H1 (cell line): ENCODE data around the gene TOMM40. TPM values are rescaled to one million over a fixed set of nuclear protein-coding genes. Genes with fewer than 3 reads are reported as not detected.

Source experiments
- CTCF ChIA-PET: fragments of 300-600 bp; sonication (Branson Sonifier 250); formaldehyde crosslinking; loops from one replicate; lab custom pipeline; 2021; ENCODE audit not compliant: partially characterized antibody; lab: Charles Lee
- POLR2A ChIA-PET: fragments of 300-600 bp; sonication (Branson Sonifier 250); formaldehyde crosslinking; loops from one replicate; lab custom pipeline; 2021; ENCODE audit warnings: inconsistent platforms; ENCODE audit not compliant: partially characterized antibody; lab: Charles Lee
- DNase-seq, 2 experiments: peaks; one replicate each; pipeline versions ENCODE4 v3.0.0 to v3.0.0-alpha.2; 2010 to 2022; ENCODE audit warnings: low spot score in 2 of 2, low read depth in 1 of 2, mixed read lengths in 1 of 2
- FAIRE-seq: peaks from 2 replicates; lab custom pipeline; 2011; peaks lifted over from hg19 to GRCh38; lab: Jason Lieb, UNC
- H2AFZ ChIP-seq: 2 replicates; pipeline ENCODE4 v1.8.1; 2012; ENCODE audit warnings: low read length, inconsistent platforms
- H2AK5ac ChIP-seq: 2 replicates; pipeline ENCODE4 v1.6.1; 2013; ENCODE audit warnings: low read depth, low read length
- H2BK120ac ChIP-seq: replicated peaks from 2 replicates; pipeline ENCODE3; 2013; ENCODE audit warnings: low read depth, low read length, inconsistent platforms
- H2BK12ac ChIP-seq: 2 replicates; pipeline ENCODE4 v1.6.1; 2013; ENCODE audit warnings: low read depth, low read length
- H2BK15ac ChIP-seq: 2 replicates; pipeline ENCODE4 v1.6.1; 2013; ENCODE audit warnings: low read length
- H2BK20ac ChIP-seq: 2 replicates; pipeline ENCODE4 v1.6.1; 2013; ENCODE audit warnings: low read length
- H2BK5ac ChIP-seq: 2 replicates; pipeline ENCODE4 v1.6.1; 2013; ENCODE audit warnings: low read depth, low read length
- H3K14ac ChIP-seq: 2 replicates; pipeline ENCODE4 v1.6.1; 2013; ENCODE audit warnings: inconsistent platforms; ENCODE audit not compliant: insufficient read length
- H3K18ac ChIP-seq: 2 replicates; pipeline ENCODE4 v1.6.1; 2013; ENCODE audit warnings: low read length; ENCODE audit errors: extremely low read depth
- H3K23ac ChIP-seq: 2 replicates; pipeline ENCODE4 v1.6.1; 2013; ENCODE audit warnings: inconsistent platforms; ENCODE audit not compliant: insufficient read length
- H3K23me2 ChIP-seq: 2 replicates; pipeline ENCODE4 v1.6.1; 2013; ENCODE audit warnings: low read depth, low read length
- H3K27ac ChIP-seq: 2 replicates; pipeline ENCODE4 v1.6.1; 2011; ENCODE audit warnings: low read depth, low read length, inconsistent platforms
- H3K27me3 ChIP-seq, 4 experiments: replicated peaks in 1 of 4; 1 replicate in 1 of 4; 2 replicates in 3 of 4; pipeline versions ENCODE4 v1.6.1 to v1.8.1; 2011 to 2013; ENCODE audit warnings: low read length in 3 of 4, mild to moderate bottlenecking in 3 of 4, inconsistent platforms in 2 of 4, mixed read lengths in 2 of 4, moderate library complexity in 1 of 4; ENCODE audit not compliant: control insufficient read depth in 3 of 4, insufficient read depth in 3 of 4; ENCODE audit errors: extremely low read depth in 1 of 4
- H3K36me3 ChIP-seq, 4 experiments: 2 replicates each; pipeline versions ENCODE4 v1.6.1 to v1.8.1; 2011 to 2013; ENCODE audit warnings: mild to moderate bottlenecking in 4 of 4, low read length in 3 of 4, moderate library complexity in 2 of 4, control low read depth in 1 of 4, inconsistent platforms in 1 of 4; ENCODE audit not compliant: insufficient read depth in 4 of 4, control insufficient read depth in 2 of 4
- H3K4ac ChIP-seq: replicated peaks from 2 replicates; pipeline ENCODE3; 2013; ENCODE audit warnings: low read length, low read depth, mixed read lengths, inconsistent platforms; ENCODE audit not compliant: insufficient read length
- H3K4me1 ChIP-seq, 4 experiments: replicated peaks in 1 of 4; 1 replicate in 1 of 4; 2 replicates in 3 of 4; pipeline versions ENCODE4 v1.6.1 to v1.8.1; 2011 to 2013; ENCODE audit warnings: low read length in 3 of 4, inconsistent platforms in 2 of 4, mixed read lengths in 1 of 4; ENCODE audit not compliant: insufficient read depth in 4 of 4, control insufficient read depth in 3 of 4
- H3K4me2 ChIP-seq, 2 experiments: 2 replicates each; pipeline versions ENCODE4 v1.6.1 to v1.8.1; 2011 to 2013; ENCODE audit warnings: low read depth in 2 of 2, low read length in 2 of 2, control low read depth in 1 of 2, inconsistent platforms in 1 of 2, mild to moderate bottlenecking in 1 of 2; ENCODE audit not compliant: insufficient read depth in 1 of 2
- H3K4me3 ChIP-seq, 4 experiments: fragments of 200-600, 300-600 bp in 1 of 4; sonication (generic), shearing (Covaris generic), sonication (Bioruptor Twin) in 1 of 4; 2 replicates each; pipeline versions ENCODE4 v1.5.1 to v1.8.1; 2011 to 2016; ENCODE audit warnings: low read length in 4 of 4, low read depth in 3 of 4, control low read depth in 2 of 4, inconsistent platforms in 2 of 4, mild to moderate bottlenecking in 2 of 4, mixed read lengths in 1 of 4, moderate library complexity in 1 of 4; ENCODE audit not compliant: insufficient read depth in 2 of 4; ENCODE audit errors: extremely low read depth in 1 of 4
- H3K56ac ChIP-seq: replicated peaks from 2 replicates; pipeline ENCODE3; 2013; ENCODE audit warnings: low read depth, mild to moderate bottlenecking, mixed read lengths, low read length, inconsistent platforms; ENCODE audit not compliant: insufficient read length
- H3K79me1 ChIP-seq: 2 replicates; pipeline ENCODE4 v1.6.1; 2013; ENCODE audit warnings: low read depth, low read length, control low read depth
- H3K79me2 ChIP-seq, 2 experiments: 2 replicates each; pipeline versions ENCODE4 v1.6.1 to v1.8.1; 2012 to 2013; ENCODE audit warnings: low read length in 2 of 2, mild to moderate bottlenecking in 2 of 2, inconsistent platforms in 1 of 2; ENCODE audit not compliant: insufficient read depth in 2 of 2, control insufficient read depth in 1 of 2
- H3K9ac ChIP-seq, 4 experiments: replicated peaks in 1 of 4; 1 replicate in 1 of 4; 2 replicates in 3 of 4; pipeline versions ENCODE4 v1.6.1 to v1.8.1; 2011 to 2013; ENCODE audit warnings: low read depth in 3 of 4, low read length in 3 of 4, control low read depth in 2 of 4, mild to moderate bottlenecking in 2 of 4, moderate library complexity in 2 of 4, inconsistent platforms in 1 of 4; ENCODE audit errors: extremely low read depth in 1 of 4
- H3K9me3 ChIP-seq, 2 experiments: 2 replicates each; pipeline versions ENCODE4 v1.6.1 to v1.8.1; 2012 to 2013; ENCODE audit warnings: mild to moderate bottlenecking in 2 of 2, moderate library complexity in 2 of 2, control low read depth in 1 of 2, inconsistent platforms in 1 of 2, low read depth in 1 of 2, low read length in 1 of 2, mixed read lengths in 1 of 2; ENCODE audit not compliant: insufficient read depth in 2 of 2
- H4K20me1 ChIP-seq, 2 experiments: replicated peaks in 1 of 2; 2 replicates each; pipeline versions ENCODE3 to v1.8.1; 2011 to 2013; ENCODE audit warnings: inconsistent platforms in 2 of 2, low read length in 2 of 2, mild to moderate bottlenecking in 1 of 2; ENCODE audit not compliant: insufficient read depth in 2 of 2, control insufficient read depth in 1 of 2
- H4K5ac ChIP-seq: 2 replicates; pipeline ENCODE4 v1.6.1; 2013; ENCODE audit warnings: low read length, low read depth, mixed read lengths, inconsistent platforms; ENCODE audit not compliant: insufficient read length
- H4K8ac ChIP-seq: 2 replicates; pipeline ENCODE4 v1.8.0; 2013; ENCODE audit warnings: mild to moderate bottlenecking, moderate library complexity, low read length, inconsistent platforms; ENCODE audit not compliant: insufficient read depth; ENCODE audit errors: extremely low read depth
- H4K91ac ChIP-seq: replicated peaks from 2 replicates; pipeline ENCODE3; 2013; ENCODE audit warnings: low read length, mixed read lengths, inconsistent platforms; ENCODE audit not compliant: insufficient read length
- BCL11A ChIP-seq, 2 experiments: IDR thresholded peaks; one replicate each; pipeline ENCODE4 v1.6.1; 2011; ENCODE audit warnings: low read depth in 2 of 2, low read length in 2 of 2, mild to moderate bottlenecking in 2 of 2
- CREB1 ChIP-seq: IDR thresholded peaks from 2 replicates; pipeline ENCODE4 v1.6.1; 2012; ENCODE audit warnings: inconsistent platforms
- GTF2F1 ChIP-seq: IDR thresholded peaks from 2 replicates; pipeline ENCODE4 v1.6.1; 2012; ENCODE audit warnings: low read depth, low read length, improper control_type of control experiment, borderline replicate concordance
- KDM5A ChIP-seq: fragments of 200-600 bp; IDR thresholded peaks from 2 replicates; pipeline ENCODE4 v1.7.1; 2012; ENCODE audit warnings: mild to moderate bottlenecking, low read length, inconsistent platforms, mixed read lengths
- MAFK ChIP-seq: IDR thresholded peaks from 2 replicates; pipeline ENCODE4 v1.6.1; 2012; ENCODE audit warnings: low read depth, mild to moderate bottlenecking, improper control_type of control experiment, low read length
- NRF1 ChIP-seq: IDR thresholded peaks from 2 replicates; pipeline ENCODE4 v1.6.1; 2011; ENCODE audit warnings: mild to moderate bottlenecking, low read depth, low read length, improper control_type of control experiment
- RNF2 ChIP-seq: fragments of 200-900, 300-1000 bp; sonication (generic); IDR thresholded peaks from 2 replicates; pipeline ENCODE4 v1.7.1; 2016; ENCODE audit warnings: borderline replicate concordance, low read depth, mild to moderate bottlenecking, antibody characterized with exemption, low read length; ENCODE audit not compliant: poor library complexity, severe bottlenecking; ENCODE audit errors: missing control alignments
- SP4 ChIP-seq: IDR thresholded peaks from 2 replicates; pipeline ENCODE4 v1.6.1; 2012; ENCODE audit warnings: low read length, inconsistent platforms
- SRF ChIP-seq: IDR thresholded peaks from 2 replicates; pipeline ENCODE4 v1.6.1; 2011; ENCODE audit warnings: mild to moderate bottlenecking, low read depth, low read length, moderate library complexity
- SUZ12 ChIP-seq: fragments of 200-600 bp; sonication (generic); IDR thresholded peaks from 2 replicates; pipeline ENCODE4 v1.6.1; 2012; ENCODE audit warnings: mild to moderate bottlenecking, inconsistent platforms, low read length, moderate library complexity, mixed read lengths
- ZNF274 ChIP-seq: IDR thresholded peaks from 2 replicates; pipeline ENCODE4 v1.7.0; 2012; ENCODE audit warnings: low read length, borderline replicate concordance; ENCODE audit errors: extremely low read depth
- WGBS, 2 experiments: shearing (Covaris generic) in 1 of 2; methylation state at CpG; one replicate each; pipeline versions ENCODE4 v1.1.6 to v1.1.7; 2013 to 2015; ENCODE audit warnings: low lambda C conversion rate in 2 of 2, mixed read lengths in 2 of 2, inconsistent platforms in 1 of 2, low coverage in 1 of 2, missing lambda C conversion rate in 1 of 2; ENCODE audit not compliant: insufficient replicate concordance in 2 of 2, insufficient coverage in 1 of 2, insufficient read length in 1 of 2; ENCODE audit errors: extremely low coverage in 1 of 2, missing lambda C conversion rate in 1 of 2; 5-methylcytosine and 5-hydroxymethylcytosine counted together
- polyA plus RNA-seq, 7 experiments: library from polyadenylated mRNA; depleted of rRNA in 3 of 7; stranded (reverse) in 5 of 7; unstranded in 2 of 7; fragments of >200 nt in 5 of 7; fragments of 200-250 nt in 2 of 7; gene quantifications; 1 replicate in 5 of 7; 2 replicates in 1 of 7; 4 replicates in 1 of 7; pipeline versions ENCODE4 v1.2.1 to v1.2.3, GENCODE V29; 2011 to 2013; ENCODE audit warnings: missing spikeins in 2 of 7, mixed read lengths in 2 of 7
- total RNA-seq: library from RNA; stranded (reverse); fragmentation: NEBNext Ultra II Directional; extraction: Animal tissue kit (Norgen Biotek cat#: 25700); gene quantifications from 2 replicates; pipeline ENCODE4 v1.2.1, GENCODE V29; 2021
- TF ChIP-seq, protein P1 (sequence below): IDR thresholded peaks from 2 replicates; pipeline ENCODE4 v1.6.1; 2012; ENCODE audit warnings: inconsistent platforms

The TOMM40 gene
- total and polyA plus RNA-seq, 2 of the 8 experiments (the other 6 are each of a cell fraction or from before 2014, with no cell fraction given): 154 to 179 TPM

DNA sequence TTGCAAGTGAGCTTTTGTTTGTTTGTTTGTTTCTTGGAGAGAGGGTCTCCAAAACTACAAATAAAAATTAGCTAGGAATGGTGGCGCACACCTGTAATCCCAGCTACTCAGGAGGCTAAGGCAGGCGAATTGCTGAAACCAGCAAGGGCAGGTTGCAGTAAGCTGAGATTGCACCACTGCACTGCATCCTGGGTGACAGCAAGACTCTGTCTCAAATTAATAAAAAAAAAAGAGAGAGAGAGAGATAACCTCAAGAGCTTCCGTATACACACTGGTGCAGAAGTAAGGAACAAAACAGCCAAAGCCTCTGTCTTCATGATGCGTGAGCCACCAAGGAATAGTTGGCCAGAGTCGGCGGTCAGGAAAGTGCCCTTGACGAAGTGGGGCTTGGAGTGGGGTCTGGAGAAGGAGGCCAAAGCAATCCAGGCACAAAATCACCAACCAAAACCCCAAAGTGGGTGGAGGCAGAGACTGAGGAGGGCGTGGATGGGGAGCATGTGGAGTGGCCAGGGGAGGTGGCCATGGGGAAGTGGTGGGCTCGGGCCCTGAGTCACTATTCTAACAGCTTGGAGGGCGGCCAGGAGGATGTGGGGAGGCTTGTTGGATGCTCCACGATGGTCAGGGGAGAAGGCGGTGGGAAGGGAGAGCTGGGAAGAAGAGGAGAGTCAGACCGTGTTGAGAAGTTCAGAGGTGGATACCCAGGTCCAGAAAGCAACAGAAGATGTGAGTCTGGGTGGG is 21.2 kb upstream of the TOMM40 start:
- H4K8ac ChIP-seq: no peak overlapping the region
- H3K23ac ChIP-seq: no peak overlapping the region
- H2BK120ac ChIP-seq: no peak overlapping the region
- no peak overlapping the region for H3K4ac ChIP-seq
- no peak overlapping the region for H3K18ac ChIP-seq
- POLR2A ChIA-PET: interaction anchor here (0.6 to 4.0 kb wide), 5 partner anchors 13 to 130 kb away, joined by 3 to 23 read pairs (median 7); no protein-coding TSS in a partner anchor
- H3K9me3 ChIP-seq: no peaks in the 10 kb centered on the region
- H3K23me2 ChIP-seq: no peaks in the 10 kb centered on the region; the same call in 1 of the 2 replicates
- no peak overlapping the region for H4K91ac ChIP-seq
- H3K56ac ChIP-seq: no peak overlapping the region
- H3K9ac ChIP-seq: no peak overlapping the region
- H3K79me2 ChIP-seq: no peaks in the 10 kb centered on the region; a peak in 1 of 4 replicates
- no peak overlapping the region for H3K4me2 ChIP-seq
- FAIRE-seq (no peak), DNase-seq (no peak)
- no peaks in the 10 kb centered on the region for H3K27me3 ChIP-seq
- no peak overlapping the region for H2BK12ac ChIP-seq
- no peak overlapping the region for H2AFZ ChIP-seq
- peaks cover 6 to 25% of the 10 kb centered on the region in 2 experiments for H4K20me1 ChIP-seq
- H2BK15ac ChIP-seq: no peak overlapping the region
- peaks cover 30 to 65% (median 47%) of the 10 kb centered on the region in 4 experiments for H3K36me3 ChIP-seq
- 91% methylated on average over 13 of the region's 13 CpGs; no CpG with 5 or more reads in 1 of the 2 experiments for WGBS, 2 experiments
- CTCF ChIA-PET: interaction anchor here (0.6 to 1.2 kb wide), 5 partner anchors 17 to 277 kb away, joined by 3 to 5 read pairs (median 3); no protein-coding TSS in a partner anchor
- H3K4me3 ChIP-seq: no peak overlapping the region
- H2BK20ac ChIP-seq: no peak overlapping the region
- H2BK5ac ChIP-seq: no peak overlapping the region
- H4K5ac ChIP-seq: no peak overlapping the region
- no peaks in the 10 kb centered on the region for H3K79me1 ChIP-seq
- no peak overlapping the region for H3K27ac ChIP-seq
- no peak overlapping the region for H3K14ac ChIP-seq
- no peak overlapping the region for H2AK5ac ChIP-seq
- no peaks in the 10 kb centered on the region for H3K4me1 ChIP-seq
- TF ChIP-seq SUZ12 (no peak), ZNF274 (no peak), BCL11A (IDR thresholded peaks at IDR 0.05; ENCODE audit: low read depth in 2 of 2, low read length in 2 of 2) (no peak), KDM5A (no peak), CREB1 (no peak), SRF (no peak), RNF2 (no peak), NRF1 (no peak), MAFK (no peak), GTF2F1 (no peak), SP4 (no peak)
- TF ChIP-seq, protein P1, sequence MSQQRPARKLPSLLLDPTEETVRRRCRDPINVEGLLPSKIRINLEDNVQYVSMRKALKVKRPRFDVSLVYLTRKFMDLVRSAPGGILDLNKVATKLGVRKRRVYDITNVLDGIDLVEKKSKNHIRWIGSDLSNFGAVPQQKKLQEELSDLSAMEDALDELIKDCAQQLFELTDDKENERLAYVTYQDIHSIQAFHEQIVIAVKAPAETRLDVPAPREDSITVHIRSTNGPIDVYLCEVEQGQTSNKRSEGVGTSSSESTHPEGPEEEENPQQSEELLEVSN: no peak
